Ovary (tissue), 3 donors: ENCODE measurements around the gene TRAF2.

Experiments
- EP300 ChIP-seq: sonication (generic); formaldehyde crosslinking; IDR thresholded peaks from one replicate; pipeline ENCODE4 v1.6.1; 2017; ENCODE audit warnings: antibody characterized with exemption
- POLR2A ChIP-seq: fragments of 450-650 bp; IDR thresholded peaks from one replicate; pipeline ENCODE4 v1.6.1; 2017; ENCODE audit warnings: antibody characterized with exemption, mild to moderate bottlenecking, moderate library complexity
- TF ChIP-seq, protein P1 (sequence below), 3 donors: fragments of 450-650 bp in 2 of 3; fragments of 200-600 bp in 1 of 3; IDR thresholded peaks; one replicate each; pipeline versions ENCODE4 v1.5.1 to v1.8.0; 2016 to 2022; ENCODE audit warnings: antibody characterized with exemption in 3 of 3, mild to moderate bottlenecking in 1 of 3
- donor health status: DM: no; HTN: no; CAD: no.

DNA sequence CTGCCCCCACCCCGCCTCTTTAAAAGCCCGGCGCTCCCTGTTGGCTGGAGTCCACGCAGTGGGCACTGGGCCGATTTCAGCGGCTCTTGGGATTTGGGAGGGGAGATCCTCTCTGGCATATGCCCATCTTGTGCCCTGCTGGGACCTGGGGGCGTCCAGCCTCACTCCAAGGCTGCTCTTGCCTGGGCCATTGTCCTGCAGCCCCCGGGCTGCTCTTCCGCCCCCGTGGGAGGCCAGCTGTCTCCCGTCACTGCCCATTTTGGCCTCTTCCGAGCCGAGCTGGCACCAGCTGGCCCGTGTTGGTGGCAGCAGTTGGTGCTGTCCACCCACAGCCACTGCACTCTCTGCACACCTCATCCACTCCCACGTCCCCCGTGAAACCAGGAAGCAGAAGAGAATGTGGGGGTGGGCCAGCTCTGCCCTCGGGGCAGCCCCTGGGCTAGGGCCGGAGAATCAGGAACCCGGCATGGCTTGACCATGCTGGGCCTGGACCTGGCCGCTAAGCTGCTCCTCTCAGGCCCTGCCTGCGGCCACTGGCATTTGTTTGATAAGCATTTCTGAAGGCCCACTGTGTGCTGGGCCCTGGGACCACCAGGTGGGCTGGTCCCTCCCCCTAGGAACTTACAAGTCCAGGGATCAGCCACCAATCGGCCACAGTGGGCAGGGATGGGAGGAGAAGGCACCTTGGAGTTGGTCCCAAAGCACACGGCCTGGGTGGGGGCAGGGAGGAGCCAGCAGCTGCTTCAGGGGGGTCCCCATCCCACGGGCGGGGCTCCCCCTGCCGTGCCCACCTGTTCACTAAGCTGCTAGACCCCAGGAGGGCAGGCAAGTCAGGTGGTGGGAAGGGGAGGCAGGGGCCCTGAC is 60.9 kb downstream of the TRAF2 start:
- no peak for TF ChIP-seq POLR2A
- TF ChIP-seq, protein P1, sequence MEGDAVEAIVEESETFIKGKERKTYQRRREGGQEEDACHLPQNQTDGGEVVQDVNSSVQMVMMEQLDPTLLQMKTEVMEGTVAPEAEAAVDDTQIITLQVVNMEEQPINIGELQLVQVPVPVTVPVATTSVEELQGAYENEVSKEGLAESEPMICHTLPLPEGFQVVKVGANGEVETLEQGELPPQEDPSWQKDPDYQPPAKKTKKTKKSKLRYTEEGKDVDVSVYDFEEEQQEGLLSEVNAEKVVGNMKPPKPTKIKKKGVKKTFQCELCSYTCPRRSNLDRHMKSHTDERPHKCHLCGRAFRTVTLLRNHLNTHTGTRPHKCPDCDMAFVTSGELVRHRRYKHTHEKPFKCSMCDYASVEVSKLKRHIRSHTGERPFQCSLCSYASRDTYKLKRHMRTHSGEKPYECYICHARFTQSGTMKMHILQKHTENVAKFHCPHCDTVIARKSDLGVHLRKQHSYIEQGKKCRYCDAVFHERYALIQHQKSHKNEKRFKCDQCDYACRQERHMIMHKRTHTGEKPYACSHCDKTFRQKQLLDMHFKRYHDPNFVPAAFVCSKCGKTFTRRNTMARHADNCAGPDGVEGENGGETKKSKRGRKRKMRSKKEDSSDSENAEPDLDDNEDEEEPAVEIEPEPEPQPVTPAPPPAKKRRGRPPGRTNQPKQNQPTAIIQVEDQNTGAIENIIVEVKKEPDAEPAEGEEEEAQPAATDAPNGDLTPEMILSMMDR (IDR thresholded peaks at IDR 0.05) = no peak
- TF ChIP-seq EP300 = no peak
